CD4-positive, alpha-beta T cell treated with Interleukin-1 beta for 1 hour (primary cell): ENCODE data around the gene CCNY.
"Not testable (repeated sequence)": the region's sequence is repeated elsewhere in the genome, so short reads cannot be mapped to it uniquely, and the experiment has no call there.

Source experiments
- DNase-seq, 2 donors: peaks; one replicate each; pipeline ENCODE4 v3.0.0-alpha.2; 2020 to 2022

The CCNY gene

GRCh38 chr10:35387768-35388167 lies 51.5 kb downstream of the CCNY start:
- no peak for DNase-seq

GRCh38 chr10:35388197-35388596 lies 51.9 kb downstream of the CCNY start:
- DNase-seq, result no peak

GRCh38 chr10:35388682-35389081 lies 52.4 kb downstream of the CCNY start:
- no peak for DNase-seq

- DNase-seq, result no peak
Measured at GRCh38 chr10:35390161-35390840, 54.0 kb downstream of the CCNY start.

GRCh38 chr10:35390843-35391152 lies 54.5 kb downstream of the CCNY start:
- DNase-seq, result no peak

GRCh38 chr10:35391153-35391953 lies 55.0 kb downstream of the CCNY start:
- no peak for DNase-seq

- no peak for DNase-seq
Measured at GRCh38 chr10:35391954-35392262, 55.6 kb downstream of the CCNY start.

- DNase-seq, result no peak
Measured at GRCh38 chr10:35392482-35393228, 56.3 kb downstream of the CCNY start.

- DNase-seq, result no peak
Measured at GRCh38 chr10:35394411-35394851, 58.1 kb downstream of the CCNY start.

GRCh38 chr10:35394934-35395333 lies 58.6 kb downstream of the CCNY start:
- DNase-seq, result no peak

GRCh38 chr10:35396560-35397434 lies 60.5 kb downstream of the CCNY start:
- no peak for DNase-seq

GRCh38 chr10:35397953-35398352 lies 61.6 kb downstream of the CCNY start:
- DNase-seq, result no peak

- DNase-seq, result no peak
Measured at GRCh38 chr10:35398355-35398754, 62.0 kb downstream of the CCNY start.

GRCh38 chr10:35398908-35399307 lies 62.6 kb downstream of the CCNY start:
- no peak for DNase-seq

GRCh38 chr10:35399414-35400009 lies 63.2 kb downstream of the CCNY start:
- no peak for DNase-seq

- no peak for DNase-seq
Measured at GRCh38 chr10:35400595-35401268, 64.4 kb downstream of the CCNY start.

GRCh38 chr10:35403491-35403890 lies 67.2 kb downstream of the CCNY start:
- DNase-seq, result not testable (repeated sequence)

- DNase-seq, result not testable (repeated sequence)
Measured at GRCh38 chr10:35404077-35404476, 67.8 kb downstream of the CCNY start.

- DNase-seq, result not testable (repeated sequence)
Measured at GRCh38 chr10:35406003-35406630, 69.8 kb downstream of the CCNY start.

GRCh38 chr10:35407696-35408095 lies 71.4 kb downstream of the CCNY start:
- DNase-seq, result not testable (repeated sequence)

- no peak for DNase-seq
Measured at GRCh38 chr10:35409094-35409582, 72.8 kb downstream of the CCNY start.
